Measurements from ENCODE around the gene MPRIP.
"Not testable (repeated sequence)": the region's sequence is repeated elsewhere in the genome, so short reads cannot be mapped to it uniquely, and the experiment has no call there.

DNA sequence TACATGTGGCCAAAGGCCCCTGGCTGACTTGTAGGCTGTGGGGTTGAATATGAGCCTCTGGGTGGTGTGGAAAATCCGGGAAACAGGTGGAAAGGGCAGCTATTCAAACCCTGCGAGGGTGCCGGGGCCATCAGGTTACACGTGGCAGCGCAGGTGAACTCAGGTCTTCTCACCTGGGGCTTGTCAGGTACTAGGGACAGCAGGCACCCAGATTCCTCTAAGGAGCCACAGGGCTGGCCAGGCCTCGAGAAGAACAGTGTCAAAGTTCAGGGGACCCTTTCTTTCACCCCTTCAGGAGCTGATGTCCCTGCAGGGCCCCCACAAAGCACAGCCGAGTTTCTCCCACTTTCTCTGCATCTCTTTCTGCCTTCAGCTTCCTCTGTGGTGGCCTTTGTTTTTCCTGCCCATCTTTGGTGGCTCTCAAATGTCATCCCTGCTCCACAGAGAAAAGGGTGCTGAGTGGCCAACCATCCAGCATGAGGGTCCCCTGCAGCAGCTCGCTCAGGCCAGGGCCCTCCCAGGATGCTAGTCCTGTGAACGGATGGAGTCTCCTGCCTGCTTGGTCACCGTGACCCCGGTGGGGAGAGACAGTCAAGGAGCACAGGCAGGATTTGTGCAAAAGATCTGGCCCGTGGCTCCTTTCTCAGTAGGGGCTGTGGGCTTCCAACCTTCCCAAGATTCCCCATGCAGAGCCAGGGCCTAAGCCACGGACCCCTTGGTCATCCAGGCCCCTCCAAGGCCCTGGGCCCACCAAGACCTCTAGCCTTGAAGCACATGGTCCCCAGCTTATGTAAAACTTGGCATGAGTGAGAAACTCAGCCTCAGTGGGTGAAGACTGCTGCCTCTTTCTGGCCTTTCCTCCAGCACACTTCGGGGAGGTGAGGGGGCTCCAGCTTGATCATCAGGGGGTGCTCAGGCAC, 28.2 kb upstream of the MPRIP start:
- not testable (repeated sequence) for TF ChIP-seq ESRRA (CRISPR knock-in tag; IDR thresholded peaks at IDR 0.05; ENCODE audit: borderline replicate concordance); NR1H2 (CRISPR knock-in tag; IDR thresholded peaks at IDR 0.05)
- TF ChIP-seq, protein P1, sequence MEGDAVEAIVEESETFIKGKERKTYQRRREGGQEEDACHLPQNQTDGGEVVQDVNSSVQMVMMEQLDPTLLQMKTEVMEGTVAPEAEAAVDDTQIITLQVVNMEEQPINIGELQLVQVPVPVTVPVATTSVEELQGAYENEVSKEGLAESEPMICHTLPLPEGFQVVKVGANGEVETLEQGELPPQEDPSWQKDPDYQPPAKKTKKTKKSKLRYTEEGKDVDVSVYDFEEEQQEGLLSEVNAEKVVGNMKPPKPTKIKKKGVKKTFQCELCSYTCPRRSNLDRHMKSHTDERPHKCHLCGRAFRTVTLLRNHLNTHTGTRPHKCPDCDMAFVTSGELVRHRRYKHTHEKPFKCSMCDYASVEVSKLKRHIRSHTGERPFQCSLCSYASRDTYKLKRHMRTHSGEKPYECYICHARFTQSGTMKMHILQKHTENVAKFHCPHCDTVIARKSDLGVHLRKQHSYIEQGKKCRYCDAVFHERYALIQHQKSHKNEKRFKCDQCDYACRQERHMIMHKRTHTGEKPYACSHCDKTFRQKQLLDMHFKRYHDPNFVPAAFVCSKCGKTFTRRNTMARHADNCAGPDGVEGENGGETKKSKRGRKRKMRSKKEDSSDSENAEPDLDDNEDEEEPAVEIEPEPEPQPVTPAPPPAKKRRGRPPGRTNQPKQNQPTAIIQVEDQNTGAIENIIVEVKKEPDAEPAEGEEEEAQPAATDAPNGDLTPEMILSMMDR (IDR thresholded peaks at IDR 0.05): not testable (repeated sequence)
- TF ChIP-seq, protein P2, sequence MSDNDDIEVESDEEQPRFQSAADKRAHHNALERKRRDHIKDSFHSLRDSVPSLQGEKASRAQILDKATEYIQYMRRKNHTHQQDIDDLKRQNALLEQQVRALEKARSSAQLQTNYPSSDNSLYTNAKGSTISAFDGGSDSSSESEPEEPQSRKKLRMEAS (CRISPR knock-in tag; IDR thresholded peaks at IDR 0.05): not testable (repeated sequence)
